Right lobe of liver (tissue), 6 donors: Measurements from ENCODE around the gene DQX1. TPM values are rescaled to one million over a fixed set of nuclear protein-coding genes. Genes with fewer than 3 reads are reported as not detected.

Experiments used
- ATAC-seq, 4 donors: fragments of 200-7000 bp; cut with Tn5 transposase; one replicate each; pipeline ENCODE4 v1.9.1; 2020; ENCODE audit warnings: mild to moderate bottlenecking in 4 of 4, moderate library complexity in 4 of 4
- DNase-seq, 3 donors: peaks; one replicate each; pipeline ENCODE4 v3.0.0-alpha.2; 2020
- H3K27ac ChIP-seq, 3 donors: fragments of 200-600 bp; one replicate each; pipeline ENCODE4 v1.8.0; 2022
- H3K27me3 ChIP-seq, 2 donors: fragments of 200-600 bp; one replicate each; pipeline ENCODE4 v1.8.0; 2022
- H3K36me3 ChIP-seq, 4 donors: fragments of 200-600 bp; sonication (generic) in 1 of 4; one replicate each; pipeline versions ENCODE4 v1.5.1 to v1.8.0; 2017 to 2022; ENCODE audit warnings: control low read depth in 1 of 4
- H3K4me1 ChIP-seq, 4 donors: fragments of 200-600 bp; sonication (generic) in 1 of 4; one replicate each; pipeline versions ENCODE4 v1.5.1 to v1.8.0; 2017 to 2022; ENCODE audit warnings: control low read depth in 1 of 4
- H3K4me3 ChIP-seq, 3 donors: fragments of 200-600 bp; one replicate each; pipeline ENCODE4 v1.8.0; 2022
- H3K9me3 ChIP-seq, 4 donors: fragments of 200-600 bp; sonication (generic) in 1 of 4; one replicate each; pipeline versions ENCODE4 v1.5.1 to v1.8.0; 2017 to 2022; ENCODE audit warnings: control low read depth in 1 of 4
- POLR2A ChIP-seq: fragments of 450-650 bp; IDR thresholded peaks from one replicate; pipeline ENCODE4 v1.6.1; 2017; ENCODE audit warnings: antibody characterized with exemption, mild to moderate bottlenecking
- WGBS: methylation state at CpG from one replicate; pipeline ENCODE4 v1.1.6; 2018; ENCODE audit warnings: low coverage, low lambda C conversion rate; ENCODE audit not compliant: insufficient coverage; ENCODE audit errors: missing lambda C conversion rate; 5-methylcytosine and 5-hydroxymethylcytosine counted together
- intact Hi-C, 2 donors: fragments of 100-400 bp; cut with DNase I; formaldehyde crosslinking; loops; one replicate each; pipeline versions ENCODE4 v1.11.2 to v1.14.1; 2022
- total RNA-seq, 6 experiments: library from RNA; depleted of rRNA in 2 of 6; stranded (reverse); fragments of >200 nt in 2 of 6; fragmentation: NEBNext Ultra II Directional in 3 of 6; extraction: Animal tissue kit (Norgen Biotek cat#: 25700) in 3 of 6; gene quantifications; one replicate each; pipeline versions ENCODE4 v1.1.0 to v1.2.4, GENCODE V29; 2016 to 2023
- TF ChIP-seq, protein P1 (sequence below), 4 donors: fragments of 200-600 bp in 3 of 4; fragments of 450-650 bp in 1 of 4; IDR thresholded peaks; one replicate each; pipeline versions ENCODE4 v1.5.1 to v1.8.0; 2016 to 2022; ENCODE audit warnings: antibody characterized with exemption in 4 of 4, mild to moderate bottlenecking in 2 of 4
- donor health status: DM: no; HTN: yes; CAD: no.
- donor health status: DM: no; HTN: no; CAD: no.
- donor health status: DM: no; HTN: no; CAD: no.
- donor health status: DM: no; HTN: yes; CAD: no.
- donor health status: DM: no; HTN: yes; CAD: no.

DQX1 gene
- total RNA-seq, 6 experiments from 2014 or later = not detected

- Histone ChIP-seq H3K27me3 (no peaks in the 10 kb centered on the region), H3K9me3 (no peaks in the 10 kb centered on the region), H3K36me3 (peaks cover 0 to 9% (median 0%) of the 10 kb centered on the region in 4 donors), H3K4me1 (peaks cover 0 to 8% (median 1%) of the 10 kb centered on the region in 4 donors), H3K4me3 (no peak overlapping the region), H3K27ac (no peak overlapping the region)
- intact Hi-C loops = no loop called here
- ATAC-seq (no peak), DNase-seq (no peak)
- WGBS = 83% methylated on average over 4 of the region's 10 CpGs
- TF ChIP-seq, protein P1, sequence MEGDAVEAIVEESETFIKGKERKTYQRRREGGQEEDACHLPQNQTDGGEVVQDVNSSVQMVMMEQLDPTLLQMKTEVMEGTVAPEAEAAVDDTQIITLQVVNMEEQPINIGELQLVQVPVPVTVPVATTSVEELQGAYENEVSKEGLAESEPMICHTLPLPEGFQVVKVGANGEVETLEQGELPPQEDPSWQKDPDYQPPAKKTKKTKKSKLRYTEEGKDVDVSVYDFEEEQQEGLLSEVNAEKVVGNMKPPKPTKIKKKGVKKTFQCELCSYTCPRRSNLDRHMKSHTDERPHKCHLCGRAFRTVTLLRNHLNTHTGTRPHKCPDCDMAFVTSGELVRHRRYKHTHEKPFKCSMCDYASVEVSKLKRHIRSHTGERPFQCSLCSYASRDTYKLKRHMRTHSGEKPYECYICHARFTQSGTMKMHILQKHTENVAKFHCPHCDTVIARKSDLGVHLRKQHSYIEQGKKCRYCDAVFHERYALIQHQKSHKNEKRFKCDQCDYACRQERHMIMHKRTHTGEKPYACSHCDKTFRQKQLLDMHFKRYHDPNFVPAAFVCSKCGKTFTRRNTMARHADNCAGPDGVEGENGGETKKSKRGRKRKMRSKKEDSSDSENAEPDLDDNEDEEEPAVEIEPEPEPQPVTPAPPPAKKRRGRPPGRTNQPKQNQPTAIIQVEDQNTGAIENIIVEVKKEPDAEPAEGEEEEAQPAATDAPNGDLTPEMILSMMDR (IDR thresholded peaks at IDR 0.05) = no peak
- TF ChIP-seq POLR2A = no peak
Measured at GRCh38 chr2:74535440-74535965, 9.5 kb upstream of the DQX1 start.

- peaks cover 0 to 8% (median 2%) of the 10 kb centered on the region in 4 donors for H3K4me1 ChIP-seq
- no peak for ATAC-seq
- H3K27ac ChIP-seq = no peak overlapping the region
- H3K36me3 ChIP-seq = peaks cover 0 to 9% (median 0%) of the 10 kb centered on the region in 4 donors
- TF ChIP-seq POLR2A = no peak
- TF ChIP-seq, protein P1 (IDR thresholded peaks at IDR 0.05) = no peak
- H3K27me3 ChIP-seq = no peaks in the 10 kb centered on the region
- no CpG with 5 or more reads among the region's 12 CpGs for WGBS
- no peak for DNase-seq
- no peak overlapping the region for H3K4me3 ChIP-seq
- H3K9me3 ChIP-seq = no peaks in the 10 kb centered on the region
- intact Hi-C loops = no loop called here
Measured at GRCh38 chr2:74534411-74534810, 8.4 kb upstream of the DQX1 start.

GRCh38 chr2:74533464-74533863 is 7.4 kb upstream of the DQX1 start:
- no peak for ATAC-seq
- Histone ChIP-seq H3K9me3 (no peaks in the 10 kb centered on the region), H3K36me3 (peaks cover 0 to 9% (median 0%) of the 10 kb centered on the region in 4 donors), H3K27ac (no peak overlapping the region), H3K4me3 (no peak overlapping the region), H3K27me3 (no peaks in the 10 kb centered on the region), H3K4me1 (peaks cover 0 to 13% (median 4%) of the 10 kb centered on the region in 4 donors)
- 76% methylated on average over 4 of the region's 4 CpGs for WGBS
- intact Hi-C loops = no loop called here
- no peak for DNase-seq
- no peak for TF ChIP-seq POLR2A
- TF ChIP-seq, protein P1 (IDR thresholded peaks at IDR 0.05) = no peak

DNA sequence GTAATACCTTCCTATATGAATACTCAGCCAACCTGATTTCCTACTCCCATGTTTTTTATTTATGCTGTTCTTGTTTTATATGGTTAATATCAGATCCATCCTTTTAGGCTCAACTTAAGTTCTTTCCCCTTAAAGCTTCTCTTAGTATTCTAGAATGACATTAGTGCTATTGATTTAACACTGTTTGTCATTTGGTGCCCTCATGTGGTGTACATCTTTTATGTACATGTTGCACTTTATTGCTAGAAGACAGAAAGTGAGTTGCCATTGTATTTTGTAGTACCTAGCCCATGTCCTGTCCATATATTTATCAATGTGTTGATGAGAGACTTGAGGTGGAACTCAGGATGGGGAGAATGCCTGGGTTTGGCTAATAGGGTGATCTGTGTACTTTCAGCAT is 6.2 kb upstream of the DQX1 start:
- ATAC-seq (no peak), DNase-seq (no peak)
- intact Hi-C loops = no loop called here
- no peaks in the 10 kb centered on the region for H3K27me3 ChIP-seq
- H3K9me3 ChIP-seq = no peaks in the 10 kb centered on the region
- no peak overlapping the region for H3K27ac ChIP-seq
- peaks cover 0 to 19% (median 6%) of the 10 kb centered on the region in 4 donors for H3K4me1 ChIP-seq
- TF ChIP-seq, protein P1 (IDR thresholded peaks at IDR 0.05) = peak in 3 of 4 donors; percentile 40 to 49 (median 41)
- no peak for TF ChIP-seq POLR2A
- H3K36me3 ChIP-seq = peaks cover 0 to 16% (median 4%) of the 10 kb centered on the region in 4 donors
- H3K4me3 ChIP-seq = no peak overlapping the region

DNA sequence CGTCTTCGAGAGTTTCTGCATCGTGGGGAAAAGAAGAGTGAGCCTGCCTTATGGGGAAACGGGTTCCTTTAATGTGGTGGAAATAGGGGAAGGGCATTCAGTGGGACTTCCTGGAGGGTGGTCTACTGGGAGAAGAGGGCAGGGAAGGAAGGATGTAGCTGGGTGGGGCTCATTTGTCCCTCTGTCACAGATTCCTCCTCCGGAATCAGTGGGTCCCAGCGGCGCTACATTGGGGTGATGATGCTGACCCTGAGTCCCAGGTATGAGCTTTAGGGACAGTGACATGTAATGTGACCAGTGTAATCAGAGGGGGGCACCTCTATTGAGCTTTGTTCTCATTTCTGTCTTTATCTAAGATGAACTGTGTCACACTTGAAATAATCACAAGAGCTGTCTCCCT is 5.6 kb upstream of the DQX1 start:
- Histone ChIP-seq H3K9me3 (no peaks in the 10 kb centered on the region), H3K27me3 (no peaks in the 10 kb centered on the region), H3K4me1 (peaks cover 0 to 19% (median 6%) of the 10 kb centered on the region in 4 donors), H3K36me3 (peaks cover 0 to 20% (median 6%) of the 10 kb centered on the region in 4 donors), H3K27ac (no peak overlapping the region), H3K4me3 (no peak overlapping the region)
- TF ChIP-seq, protein P1 (IDR thresholded peaks at IDR 0.05) = no peak
- no peak for TF ChIP-seq POLR2A
- DNase-seq = no peak
- no peak for ATAC-seq
- intact Hi-C loops = no loop called here
- 59% methylated on average over 5 of the region's 7 CpGs for WGBS
